Hepatocyte (in vitro differentiated cells): Measurements from ENCODE around the gene SNAP29.

ENCODE experiments used
- EZH2phosphoT487 ChIP-seq: fragments of 200-600 bp; sonication (generic); IDR thresholded peaks from one replicate; pipeline ENCODE4 v1.6.1; 2018; ENCODE audit warnings: antibody characterized with exemption, mild to moderate bottlenecking, low read depth, moderate library complexity; ENCODE audit not compliant: unreplicated experiment, severe bottlenecking
- TF ChIP-seq, protein P1 (sequence below): fragments of 200-600 bp; sonication (generic); IDR thresholded peaks from 2 replicates; pipeline ENCODE4 v1.5.1; 2016; ENCODE audit warnings: antibody characterized with exemption, mild to moderate bottlenecking; ENCODE audit not compliant: poor library complexity

DNA sequence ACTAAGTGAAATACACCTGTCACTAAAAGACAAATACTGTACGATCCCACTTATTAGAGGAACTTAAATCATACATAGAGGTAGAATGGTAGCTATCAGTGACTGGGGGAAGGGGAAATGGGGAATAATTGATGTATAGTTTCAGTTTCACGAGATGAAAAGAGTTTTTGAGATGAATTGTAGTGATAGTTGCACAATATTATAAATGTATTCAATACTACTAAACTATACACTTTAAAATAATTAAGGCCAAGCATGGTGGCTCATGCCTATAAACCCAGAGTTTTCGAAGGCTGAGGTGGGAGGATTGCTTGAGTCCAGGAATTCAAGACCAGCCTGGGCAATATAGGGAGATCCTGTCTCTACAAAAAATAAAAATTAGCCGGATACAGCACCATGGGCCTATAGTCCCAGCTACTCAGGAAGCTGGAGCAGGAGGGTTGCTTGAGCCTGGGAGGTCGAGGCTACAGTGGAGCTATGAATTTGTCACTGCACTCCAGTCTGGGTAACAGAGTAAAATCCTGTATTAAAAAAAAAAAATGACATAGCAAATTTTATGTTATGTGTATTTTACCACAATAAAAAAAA lies 44.5 kb upstream of the SNAP29 start:
- TF ChIP-seq, protein P1, sequence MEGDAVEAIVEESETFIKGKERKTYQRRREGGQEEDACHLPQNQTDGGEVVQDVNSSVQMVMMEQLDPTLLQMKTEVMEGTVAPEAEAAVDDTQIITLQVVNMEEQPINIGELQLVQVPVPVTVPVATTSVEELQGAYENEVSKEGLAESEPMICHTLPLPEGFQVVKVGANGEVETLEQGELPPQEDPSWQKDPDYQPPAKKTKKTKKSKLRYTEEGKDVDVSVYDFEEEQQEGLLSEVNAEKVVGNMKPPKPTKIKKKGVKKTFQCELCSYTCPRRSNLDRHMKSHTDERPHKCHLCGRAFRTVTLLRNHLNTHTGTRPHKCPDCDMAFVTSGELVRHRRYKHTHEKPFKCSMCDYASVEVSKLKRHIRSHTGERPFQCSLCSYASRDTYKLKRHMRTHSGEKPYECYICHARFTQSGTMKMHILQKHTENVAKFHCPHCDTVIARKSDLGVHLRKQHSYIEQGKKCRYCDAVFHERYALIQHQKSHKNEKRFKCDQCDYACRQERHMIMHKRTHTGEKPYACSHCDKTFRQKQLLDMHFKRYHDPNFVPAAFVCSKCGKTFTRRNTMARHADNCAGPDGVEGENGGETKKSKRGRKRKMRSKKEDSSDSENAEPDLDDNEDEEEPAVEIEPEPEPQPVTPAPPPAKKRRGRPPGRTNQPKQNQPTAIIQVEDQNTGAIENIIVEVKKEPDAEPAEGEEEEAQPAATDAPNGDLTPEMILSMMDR = no peak
- no peak for TF ChIP-seq EZH2phosphoT487
